Caco-2 (cell line): Measurements from ENCODE around the gene RPS6KA5. TPM values are rescaled to one million over a fixed set of nuclear protein-coding genes. Genes with fewer than 3 reads are reported as not detected.

Experiments used
- BruUV-seq: library from RNA; stranded (reverse); fragments of 400-500 nt; replicated peaks from 2 replicates; lab custom pipeline; 2021; lab: Mats Ljungman, UMichigan
- CTCF ChIA-PET: fragments of 300-600 bp; sonication (Branson Sonifier 250); formaldehyde crosslinking; loops from one replicate; lab custom pipeline; 2022; ENCODE audit warnings: antibody characterized with exemption; lab: Charles Lee
- POLR2A ChIA-PET: fragments of 300-600 bp; sonication (Branson Sonifier 250); formaldehyde crosslinking; loops from one replicate; lab custom pipeline; 2022; ENCODE audit warnings: antibody characterized with exemption; lab: Charles Lee
- DNase-seq, 2 experiments: peaks; one replicate each; pipeline versions ENCODE4 v3.0.0 to v3.0.0-alpha.2; 2020 to 2022
- H3K27me3 ChIP-seq: replicated peaks from 2 replicates; pipeline ENCODE4 v1.6.0; 2011; ENCODE audit warnings: low read length; ENCODE audit not compliant: control insufficient read depth, insufficient read depth
- H3K36me3 ChIP-seq: 2 replicates; pipeline ENCODE4 v1.5.1; 2011; ENCODE audit warnings: low read length; ENCODE audit not compliant: control insufficient read depth, insufficient read depth
- H3K4me1 ChIP-seq: fragments of 250-450 bp; sonication (Bioruptor Pico); 2 replicates; pipeline ENCODE4 v1.5.1; 2020; ENCODE audit warnings: mild to moderate bottlenecking
- H3K4me3 ChIP-seq: 2 replicates; pipeline ENCODE4 v1.5.1; 2011; ENCODE audit warnings: low read depth, mild to moderate bottlenecking, control low read depth, low read length
- H3K9me3 ChIP-seq: fragments of 250-450 bp; sonication (Bioruptor Pico); 2 replicates; pipeline ENCODE4 v1.5.1; 2020; ENCODE audit warnings: mild to moderate bottlenecking, moderate library complexity
- H3K27ac Mint-ChIP-seq: one replicate; pipeline ENCODE4 v1.8.0; 2022; ENCODE audit warnings: mixed read lengths; ENCODE audit not compliant: unreplicated experiment
- H3K27me3 Mint-ChIP-seq: one replicate; pipeline ENCODE4 v1.8.0; 2022; ENCODE audit warnings: mixed read lengths; ENCODE audit not compliant: insufficient read depth, unreplicated experiment
- H3K36me3 Mint-ChIP-seq: one replicate; pipeline ENCODE4 v1.8.0; 2022; ENCODE audit warnings: mild to moderate bottlenecking, mixed read lengths; ENCODE audit not compliant: insufficient read depth, unreplicated experiment
- H3K4me1 Mint-ChIP-seq: one replicate; pipeline ENCODE4 v1.8.0; 2022; ENCODE audit warnings: low read depth, mixed read lengths; ENCODE audit not compliant: unreplicated experiment
- H3K4me3 Mint-ChIP-seq: one replicate; pipeline ENCODE4 v1.8.0; 2022; ENCODE audit warnings: mild to moderate bottlenecking, moderate library complexity, mixed read lengths; ENCODE audit not compliant: unreplicated experiment
- H3K9me3 Mint-ChIP-seq: one replicate; pipeline ENCODE4 v1.8.0; 2022; ENCODE audit warnings: mixed read lengths; ENCODE audit not compliant: unreplicated experiment
- CTCF ChIP-seq, 2 experiments: fragments of 200-600 bp in 1 of 2; IDR thresholded peaks; 1 replicate in 1 of 2; 2 replicates in 1 of 2; pipeline versions ENCODE4 v1.5.1 to v1.8.0; 2011 to 2022; ENCODE audit warnings: antibody characterized with exemption in 1 of 2, control low read depth in 1 of 2, inconsistent platforms in 1 of 2, low read depth in 1 of 2, low read length in 1 of 2, mild to moderate bottlenecking in 1 of 2, moderate library complexity in 1 of 2; ENCODE audit not compliant: insufficient read depth in 1 of 2, severe bottlenecking in 1 of 2, unreplicated experiment in 1 of 2
- intact Hi-C: fragments of 100-400 bp; cut with micrococcal nuclease; formaldehyde crosslinking; loops from one replicate; pipeline ENCODE4 v1.10.0; 2022; ENCODE audit not compliant: unreplicated experiment
- total RNA-seq: library from RNA; stranded (reverse); gene quantifications from 2 replicates; pipeline ENCODE4 v1.2.3, GENCODE V29; 2022

The RPS6KA5 gene
- total RNA-seq, 1 experiment from 2014 or later, result 5.7 TPM

GRCh38 chr14:90848944-90849731 is 211.3 kb downstream of the RPS6KA5 start:
- intact Hi-C loops, result no loop called here
- H3K27ac Mint-ChIP-seq, result no peak overlapping the region
- no peaks in the 10 kb centered on the region for H3K36me3 ChIP-seq
- H3K27me3 Mint-ChIP-seq, result no peaks in the 10 kb centered on the region
- no peaks in the 10 kb centered on the region; the same call in 1 of the 2 replicates for H3K4me1 ChIP-seq
- BruUV-seq, result no TSS peak
- TF ChIP-seq CTCF (IDR thresholded peaks at IDR 0.05; ENCODE audit: insufficient read depth in 1 of 2, low read depth in 1 of 2, low read length in 1 of 2, severe bottlenecking in 1 of 2, unreplicated experiment in 1 of 2), result no peak
- CTCF ChIA-PET, result no interaction called here
- no peaks in the 10 kb centered on the region for H3K27me3 ChIP-seq
- no peak overlapping the region for H3K4me3 Mint-ChIP-seq
- DNase-seq, result no peak
- H3K4me3 ChIP-seq, result no peak overlapping the region
- H3K4me1 Mint-ChIP-seq, result peaks cover 6% of the 10 kb centered on the region
- no peaks in the 10 kb centered on the region for H3K9me3 ChIP-seq
- H3K36me3 Mint-ChIP-seq, result no peaks in the 10 kb centered on the region
- no peaks in the 10 kb centered on the region for H3K9me3 Mint-ChIP-seq
- POLR2A ChIA-PET, result no interaction called here

GRCh38 chr14:90846511-90846910 is 213.9 kb downstream of the RPS6KA5 start:
- Mint-ChIP-seq H3K4me3 (no peak overlapping the region), H3K27ac (no peak overlapping the region)

GRCh38 chr14:90844321-90844720 is 216.1 kb downstream of the RPS6KA5 start:
- TF ChIP-seq CTCF (IDR thresholded peaks at IDR 0.05; ENCODE audit: insufficient read depth in 1 of 2, low read depth in 1 of 2, low read length in 1 of 2, severe bottlenecking in 1 of 2, unreplicated experiment in 1 of 2), result no peak
- Histone ChIP-seq H3K27me3 (no peaks in the 10 kb centered on the region), H3K9me3 (no peaks in the 10 kb centered on the region), H3K36me3 (no peaks in the 10 kb centered on the region), H3K4me3 (no peak overlapping the region), H3K4me1 (no peaks in the 10 kb centered on the region)
- H3K9me3 Mint-ChIP-seq, result no peaks in the 10 kb centered on the region
- intact Hi-C loops, result no loop called here
- peaks cover 2% of the 10 kb centered on the region for H3K4me1 Mint-ChIP-seq
- no peaks in the 10 kb centered on the region for H3K27me3 Mint-ChIP-seq
- H3K4me3 Mint-ChIP-seq, result no peak overlapping the region
- ChIA-PET POLR2A (no interaction called here), CTCF (no interaction called here)
- DNase-seq, result no peak
- no TSS peak for BruUV-seq
- H3K27ac Mint-ChIP-seq, result no peak overlapping the region
- H3K36me3 Mint-ChIP-seq, result no peaks in the 10 kb centered on the region

More at GRCh38 chr14:90846511-90846910, 213.9 kb downstream of the RPS6KA5 start:
- Histone ChIP-seq H3K9me3 (no peaks in the 10 kb centered on the region), H3K4me3 (no peak overlapping the region), H3K4me1 (no peaks in the 10 kb centered on the region; the same call in 1 of the 2 replicates), H3K36me3 (no peaks in the 10 kb centered on the region), H3K27me3 (no peaks in the 10 kb centered on the region)
- H3K4me1 Mint-ChIP-seq, result peaks cover 6% of the 10 kb centered on the region
- no peak for TF ChIP-seq CTCF (IDR thresholded peaks at IDR 0.05; ENCODE audit: insufficient read depth in 1 of 2, low read depth in 1 of 2, low read length in 1 of 2, severe bottlenecking in 1 of 2, unreplicated experiment in 1 of 2)
- DNase-seq, result no peak
- BruUV-seq, result no TSS peak
- H3K9me3 Mint-ChIP-seq, result no peaks in the 10 kb centered on the region
- no peaks in the 10 kb centered on the region for H3K27me3 Mint-ChIP-seq
- no peaks in the 10 kb centered on the region for H3K36me3 Mint-ChIP-seq
- CTCF ChIA-PET, result no interaction called here
- intact Hi-C loops, result no loop called here
- POLR2A ChIA-PET, result no interaction called here
